GM21825 (cell line): ENCODE measurements around the gene TSHZ2.

Experiments used
- ATAC-seq: cut with Tn5 transposase; IDR thresholded peaks from one replicate; pipeline ENCODE4 v1.9.1; 2021; ENCODE audit warnings: mild to moderate bottlenecking, moderate library complexity; ENCODE audit not compliant: unreplicated experiment

TSHZ2 gene

GRCh38 chr20:53059848-53060247 is 87.7 kb downstream of the TSHZ2 start:
- no peak for ATAC-seq

- no peak for ATAC-seq
These were observed 89.3 kb downstream of the TSHZ2 start for GRCh38 chr20:53061192-53062108.

GRCh38 chr20:53064935-53065334 is 92.8 kb downstream of the TSHZ2 start:
- ATAC-seq = no peak

GRCh38 chr20:53068241-53068640 is 96.1 kb downstream of the TSHZ2 start:
- no peak for ATAC-seq

GRCh38 chr20:53069132-53069531 is 97.0 kb downstream of the TSHZ2 start:
- ATAC-seq = no peak

- ATAC-seq = no peak
These were observed 98.1 kb downstream of the TSHZ2 start for GRCh38 chr20:53070224-53070623.

- no peak for ATAC-seq
These were observed 98.7 kb downstream of the TSHZ2 start for GRCh38 chr20:53070706-53071392.

- no peak for ATAC-seq
These were observed 99.7 kb downstream of the TSHZ2 start for GRCh38 chr20:53071833-53072232.

GRCh38 chr20:53072923-53073579 is 100.9 kb downstream of the TSHZ2 start:
- no peak for ATAC-seq

- no peak for ATAC-seq
These were observed 101.7 kb downstream of the TSHZ2 start for GRCh38 chr20:53073636-53074415.

GRCh38 chr20:53074811-53075314 is 102.7 kb downstream of the TSHZ2 start:
- no peak for ATAC-seq

- ATAC-seq = no peak
These were observed 104.5 kb downstream of the TSHZ2 start for GRCh38 chr20:53076668-53077067.

- ATAC-seq = no peak
These were observed 105.4 kb downstream of the TSHZ2 start for GRCh38 chr20:53077373-53078205.

- ATAC-seq = no peak
These were observed 106.6 kb downstream of the TSHZ2 start for GRCh38 chr20:53078761-53079160.

GRCh38 chr20:53079261-53079691 is 107.1 kb downstream of the TSHZ2 start:
- no peak for ATAC-seq

- no peak for ATAC-seq
These were observed 107.9 kb downstream of the TSHZ2 start for GRCh38 chr20:53079828-53080686.

GRCh38 chr20:53080687-53080962 is 108.5 kb downstream of the TSHZ2 start:
- no peak for ATAC-seq

- ATAC-seq = no peak
These were observed 109.1 kb downstream of the TSHZ2 start for GRCh38 chr20:53080969-53081871.
